Neuronal stem cell (in vitro differentiated cells): ENCODE measurements around the gene ABHD10.

Experiments used
- DNase-seq: peaks from one replicate; pipeline ENCODE4 v3.0.0-alpha.2; 2013; ENCODE audit warnings: low spot score
- H2AFZ ChIP-seq: one replicate; pipeline ENCODE4 v1.6.1; 2013; ENCODE audit warnings: mild to moderate bottlenecking, low read length, inconsistent platforms
- H2AK5ac ChIP-seq: 2 replicates; pipeline ENCODE4 v1.6.1; 2013; ENCODE audit warnings: low read depth, mild to moderate bottlenecking, inconsistent platforms, low read length, moderate library complexity, mixed read lengths
- H2BK120ac ChIP-seq: 2 replicates; pipeline ENCODE4 v1.6.1; 2013; ENCODE audit warnings: low read depth, mild to moderate bottlenecking, inconsistent platforms, low read length, moderate library complexity, mixed read lengths
- H2BK12ac ChIP-seq: one replicate; pipeline ENCODE4 v1.6.1; 2013; ENCODE audit warnings: low read length, inconsistent platforms
- H2BK15ac ChIP-seq: 2 replicates; pipeline ENCODE4 v1.6.1; 2013; ENCODE audit warnings: mild to moderate bottlenecking, low read length, inconsistent platforms, mixed read lengths
- H2BK5ac ChIP-seq: one replicate; pipeline ENCODE4 v1.6.1; 2013; ENCODE audit warnings: inconsistent platforms, mild to moderate bottlenecking, low read length, moderate library complexity
- H3K14ac ChIP-seq: one replicate; pipeline ENCODE4 v1.6.1; 2013; ENCODE audit warnings: low read length, inconsistent platforms
- H3K18ac ChIP-seq: 2 replicates; pipeline ENCODE4 v1.6.1; 2013; ENCODE audit warnings: low read length, inconsistent platforms
- H3K23ac ChIP-seq: 2 replicates; pipeline ENCODE4 v1.6.1; 2013; ENCODE audit warnings: low read depth, mild to moderate bottlenecking, mixed read lengths, low read length, inconsistent platforms; ENCODE audit not compliant: poor library complexity
- H3K27ac ChIP-seq: replicated peaks from 3 replicates; pipeline ENCODE4 v1.5.1; 2013; ENCODE audit warnings: low read length, inconsistent platforms
- H3K27me3 ChIP-seq, 3 experiments: 2 replicates each; pipeline ENCODE4 v1.6.1; 2013; ENCODE audit warnings: low read length in 3 of 3, mild to moderate bottlenecking in 2 of 3, inconsistent platforms in 1 of 3, low read depth in 1 of 3, mixed read lengths in 1 of 3, moderate library complexity in 1 of 3; ENCODE audit not compliant: control insufficient read depth in 3 of 3, insufficient read depth in 3 of 3
- H3K36me3 ChIP-seq, 2 donors: replicated peaks in 1 of 2; 2 replicates each; pipeline ENCODE4 v1.6.1; 2013; ENCODE audit warnings: low read length in 2 of 2; ENCODE audit not compliant: control insufficient read depth in 2 of 2, insufficient read depth in 2 of 2
- H3K4ac ChIP-seq: 2 replicates; pipeline ENCODE4 v1.6.1; 2013; ENCODE audit warnings: inconsistent platforms, mild to moderate bottlenecking, low read length, moderate library complexity
- H3K4me1 ChIP-seq, 2 donors: 1 replicate in 1 of 2; 2 replicates in 1 of 2; pipeline ENCODE4 v1.6.1; 2013; ENCODE audit warnings: low read length in 2 of 2, low read depth in 1 of 2; ENCODE audit not compliant: control insufficient read depth in 2 of 2, insufficient read depth in 1 of 2
- H3K4me2 ChIP-seq: one replicate; pipeline ENCODE4 v1.6.1; 2013; ENCODE audit warnings: mild to moderate bottlenecking, low read length, inconsistent platforms; ENCODE audit not compliant: insufficient read depth, poor library complexity, severe bottlenecking
- H3K4me3 ChIP-seq, 2 donors: 2 replicates each; pipeline ENCODE4 v1.5.1; 2013; ENCODE audit warnings: low read length in 2 of 2, mild to moderate bottlenecking in 2 of 2, inconsistent platforms in 1 of 2, moderate library complexity in 1 of 2
- H3K79me1 ChIP-seq: one replicate; pipeline ENCODE4 v1.6.1; 2013; ENCODE audit warnings: low read depth, mild to moderate bottlenecking, inconsistent platforms, low read length, moderate library complexity
- H3K9ac ChIP-seq: one replicate; pipeline ENCODE4 v1.6.1; 2013; ENCODE audit warnings: mild to moderate bottlenecking, low read depth, low read length, inconsistent platforms; ENCODE audit not compliant: poor library complexity
- H3K9me3 ChIP-seq, 2 donors: replicated peaks in 1 of 2; 2 replicates each; pipeline versions ENCODE3 to v1.6.1; 2013; ENCODE audit warnings: low read length in 2 of 2, mild to moderate bottlenecking in 2 of 2, inconsistent platforms in 1 of 2, low read depth in 1 of 2, mixed read lengths in 1 of 2, moderate library complexity in 1 of 2; ENCODE audit not compliant: control insufficient read depth in 2 of 2, insufficient read depth in 1 of 2
- H4K8ac ChIP-seq: one replicate; pipeline ENCODE4 v1.6.1; 2013; ENCODE audit warnings: low read depth, mild to moderate bottlenecking, inconsistent platforms, low read length, moderate library complexity
- H4K91ac ChIP-seq: one replicate; pipeline ENCODE4 v1.6.1; 2013; ENCODE audit warnings: low read length, low read depth, mild to moderate bottlenecking, inconsistent platforms; ENCODE audit not compliant: poor library complexity
- WGBS, 2 donors: extraction: QIAGEN DNeasy Blood & Tissue Kit; methylation state at CpG; one replicate each; pipeline ENCODE4 v1.1.7; 2013; ENCODE audit warnings: missing lambda C conversion rate in 2 of 2, mixed read lengths in 1 of 2; ENCODE audit not compliant: insufficient read length in 2 of 2, insufficient replicate concordance in 1 of 2; ENCODE audit errors: extremely low coverage in 2 of 2; 5-methylcytosine and 5-hydroxymethylcytosine counted together

ABHD10 gene

DNA sequence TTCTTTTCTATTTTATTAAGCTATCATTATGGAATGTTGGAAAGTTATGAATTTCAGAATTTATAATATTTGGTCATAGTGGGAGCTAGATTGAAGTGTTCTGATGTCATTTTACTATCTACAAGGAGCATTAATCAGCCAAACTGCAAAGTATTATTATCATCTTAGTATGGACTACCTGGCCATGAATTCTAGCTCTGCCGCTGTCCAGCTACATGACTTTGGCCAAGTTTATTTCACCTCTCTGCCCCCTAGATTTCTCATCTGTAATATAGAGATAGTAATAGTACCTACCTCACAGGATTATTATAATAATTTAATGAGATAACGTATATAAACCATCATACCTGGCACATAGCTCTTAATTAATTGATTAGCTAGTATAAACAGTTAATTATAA is 27.8 kb upstream of the ABHD10 start:
- Histone ChIP-seq H3K14ac (no peak overlapping the region), H3K23ac (no peak overlapping the region), H2BK15ac (no peak overlapping the region), H3K4me2 (no peak overlapping the region), H4K8ac (no peak overlapping the region), H3K27ac (no peak overlapping the region), H2AK5ac (no peak overlapping the region), H3K27me3 (no peaks in the 10 kb centered on the region), H3K9me3 (no peaks in the 10 kb centered on the region), H3K4ac (no peak overlapping the region), H3K36me3 (peaks cover 0 to 81% of the 10 kb centered on the region in 2 donors), H2BK120ac (no peak overlapping the region), H2BK5ac (no peak overlapping the region), H2AFZ (no peak overlapping the region), H3K9ac (no peak overlapping the region), H4K91ac (no peak overlapping the region), H3K4me3 (no peak overlapping the region), H2BK12ac (no peak overlapping the region), H3K79me1 (no peaks in the 10 kb centered on the region), H3K18ac (no peak overlapping the region), H3K4me1 (peaks cover 2 to 17% of the 10 kb centered on the region in 2 donors)
- no CpG with 5 or more reads among the region's 2 CpGs for WGBS, 2 donors
- no peak for DNase-seq

DNA sequence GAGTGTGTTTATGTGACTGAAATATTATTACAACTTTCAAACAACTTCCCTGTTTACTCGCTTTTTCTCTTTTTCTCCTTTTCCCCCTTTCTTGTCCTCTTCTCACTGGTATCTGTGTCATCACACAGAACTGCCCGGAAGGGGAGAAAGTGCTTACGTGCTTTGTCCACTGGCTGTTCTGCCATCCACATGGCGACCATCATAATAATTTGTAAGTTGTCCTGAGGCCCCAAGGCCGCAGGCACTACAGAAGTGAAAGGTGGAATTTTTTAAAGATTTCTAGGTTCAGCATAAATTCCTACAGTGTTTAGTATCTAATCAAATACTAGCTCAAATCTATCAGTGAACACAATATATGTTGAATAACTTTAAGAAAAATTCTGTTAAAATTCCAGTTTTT is 26.7 kb upstream of the ABHD10 start:
- Histone ChIP-seq H3K23ac (no peak overlapping the region), H2AFZ (no peak overlapping the region), H3K4me1 (peaks cover 2 to 19% of the 10 kb centered on the region in 2 donors), H3K4me3 (no peak overlapping the region), H2BK5ac (no peak overlapping the region), H3K27ac (no peak overlapping the region), H4K91ac (no peak overlapping the region), H3K27me3 (no peaks in the 10 kb centered on the region), H2BK120ac (no peak overlapping the region), H3K4ac (no peak overlapping the region), H3K36me3 (peaks cover 0 to 77% of the 10 kb centered on the region in 2 donors), H4K8ac (no peak overlapping the region), H2BK12ac (no peak overlapping the region), H3K79me1 (no peaks in the 10 kb centered on the region), H2AK5ac (no peak overlapping the region), H3K4me2 (no peak overlapping the region), H3K14ac (no peak overlapping the region), H3K9me3 (no peaks in the 10 kb centered on the region), H2BK15ac (no peak overlapping the region), H3K9ac (no peak overlapping the region), H3K18ac (no peak overlapping the region)
- DNase-seq: no peak
- WGBS, 2 donors: no CpG with 5 or more reads among the region's 5 CpGs

DNA sequence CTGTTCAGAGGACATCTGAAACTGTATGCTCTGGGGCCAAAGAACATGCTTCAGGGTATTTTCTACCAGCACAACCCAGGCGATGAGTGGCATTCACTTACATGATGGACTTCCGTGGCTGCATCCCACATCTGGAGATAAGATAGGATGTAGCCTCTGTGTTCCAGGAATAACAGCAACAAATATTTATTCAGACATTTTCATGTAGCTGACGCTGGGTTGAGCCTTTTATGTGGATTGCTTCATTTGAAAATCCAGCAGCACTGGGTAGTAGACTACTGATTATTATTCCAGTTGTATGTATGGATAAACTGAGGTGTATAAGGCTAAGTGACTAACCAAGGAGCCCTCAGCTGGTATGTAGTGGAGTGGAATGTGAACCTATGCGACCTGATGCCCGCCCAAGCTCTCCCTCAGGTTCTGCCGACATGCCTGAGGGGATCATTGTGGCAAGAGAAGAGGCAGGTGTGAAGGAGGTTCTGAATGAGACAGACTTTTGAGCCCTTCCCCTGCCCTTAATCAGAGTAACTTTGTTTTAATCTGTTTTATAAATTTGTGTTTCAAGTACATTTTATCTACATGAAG is 25.9 kb upstream of the ABHD10 start:
- Histone ChIP-seq H3K18ac (no peak overlapping the region), H2BK15ac (no peak overlapping the region), H4K91ac (no peak overlapping the region), H2AK5ac (no peak overlapping the region), H2BK12ac (no peak overlapping the region), H3K9ac (no peak overlapping the region), H3K79me1 (no peaks in the 10 kb centered on the region), H3K4me2 (no peak overlapping the region), H2BK120ac (no peak overlapping the region), H2BK5ac (no peak overlapping the region), H3K4ac (no peak overlapping the region), H3K14ac (no peak overlapping the region), H3K23ac (no peak overlapping the region), H3K4me1 (peaks cover 5 to 18% of the 10 kb centered on the region in 2 donors), H3K9me3 (no peaks in the 10 kb centered on the region), H4K8ac (no peak overlapping the region), H3K27ac (no peak overlapping the region), H3K36me3 (peaks cover 0 to 76% of the 10 kb centered on the region in 2 donors), H3K4me3 (no peak overlapping the region), H3K27me3 (no peaks in the 10 kb centered on the region), H2AFZ (no peak overlapping the region)
- no peak for DNase-seq
- WGBS, 2 donors: no CpG with 5 or more reads among the region's 6 CpGs

DNA sequence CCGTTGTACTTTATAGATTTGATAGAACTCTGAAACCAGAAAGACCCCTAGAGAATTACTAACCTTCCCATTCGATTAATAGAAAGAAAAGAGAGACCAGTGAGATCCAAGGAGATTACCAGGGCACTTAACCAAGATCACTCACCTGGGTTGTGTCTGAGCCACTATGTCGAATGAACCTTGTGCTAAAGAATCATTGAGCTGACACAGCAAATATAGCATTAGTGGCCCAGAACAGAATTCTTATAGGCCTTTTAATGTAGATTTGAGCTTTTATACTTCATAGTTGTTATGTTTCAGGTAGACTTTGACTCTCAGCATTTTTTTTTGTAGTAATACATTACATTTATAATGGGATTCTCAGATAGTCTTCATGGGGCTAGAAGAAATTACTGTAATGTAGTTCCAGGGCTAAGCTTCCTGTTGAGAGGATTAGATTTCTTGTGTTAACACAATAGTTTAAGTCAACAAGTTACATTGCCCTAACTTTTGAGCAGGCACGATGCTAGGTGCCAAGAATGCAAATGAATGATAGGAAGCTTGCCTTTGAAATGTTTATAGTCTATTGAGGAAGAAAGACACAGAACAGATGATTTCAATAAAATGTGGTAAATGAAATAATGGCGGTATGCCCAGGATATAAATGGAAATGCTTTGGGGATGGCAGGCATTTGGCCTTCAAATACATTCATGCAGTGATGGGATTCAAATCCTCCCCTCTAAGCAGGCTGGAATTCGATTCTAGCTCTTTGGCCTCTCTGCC is 24.4 kb upstream of the ABHD10 start:
- Histone ChIP-seq H3K36me3 (peaks cover 0 to 68% of the 10 kb centered on the region in 2 donors), H3K4me1 (peaks cover 5 to 29% of the 10 kb centered on the region in 2 donors), H3K9me3 (no peaks in the 10 kb centered on the region), H3K4ac (no peak overlapping the region), H3K27ac (no peak overlapping the region), H3K18ac (no peak overlapping the region), H2AK5ac (no peak overlapping the region), H4K91ac (no peak overlapping the region), H2BK120ac (no peak overlapping the region), H3K27me3 (no peaks in the 10 kb centered on the region), H3K4me2 (no peak overlapping the region), H3K9ac (no peak overlapping the region), H3K14ac (no peak overlapping the region), H3K79me1 (no peaks in the 10 kb centered on the region), H2BK5ac (no peak overlapping the region), H2AFZ (no peak overlapping the region), H4K8ac (no peak overlapping the region), H3K23ac (no peak overlapping the region), H2BK12ac (no peak overlapping the region), H3K4me3 (no peak overlapping the region), H2BK15ac (no peak overlapping the region)
- DNase-seq: no peak
- WGBS, 2 donors: no CpG with 5 or more reads among the region's 6 CpGs
